ENCODE measurements around the gene UQCR11. TPM values are rescaled to one million over a fixed set of nuclear protein-coding genes. Genes with fewer than 3 reads are reported as not detected.

Gene UQCR11
- total RNA-seq, 4 donors from 2014 or later, result 111 to 152 (median 132) TPM

GRCh38 chr19:1612114-1613086, 7.1 kb upstream of the UQCR11 start:
- H3K27me3 ChIP-seq, result no peaks in the 10 kb centered on the region
- TF ChIP-seq POLR2AphosphoS5 (IDR thresholded peaks at IDR 0.05) (no peak), EP300 (IDR thresholded peaks at IDR 0.05) (no peak), CTCF (IDR thresholded peaks at IDR 0.05) (no peak), POLR2A (IDR thresholded peaks at IDR 0.05; ENCODE audit: low read depth) (no peak)
- H3K27ac ChIP-seq (replicated peaks in 1 of 4), result no peak overlapping the region
- intact Hi-C loops (cut with DNase I), result no loop called here
- H3K4me3 ChIP-seq, result no peak overlapping the region
- 92% methylated on average over 36 of the region's 39 CpGs for WGBS
- DNase-seq (ENCODE audit: extremely low spot score), result no peak
- H3K36me3 ChIP-seq, result peaks cover 25 to 80% (median 70%) of the 10 kb centered on the region in 4 donors
- H3K4me1 ChIP-seq, result peaks cover 0 to 6% (median 3%) of the 10 kb centered on the region in 4 donors
- H3K9me3 ChIP-seq, result no peaks in the 10 kb centered on the region

- TF ChIP-seq CTCF (IDR thresholded peaks at IDR 0.05) (no peak), POLR2AphosphoS5 (IDR thresholded peaks at IDR 0.05) (no peak), POLR2A (IDR thresholded peaks at IDR 0.05; ENCODE audit: low read depth) (no peak), EP300 (IDR thresholded peaks at IDR 0.05) (no peak)
- Histone ChIP-seq H3K36me3 (peaks cover 25 to 70% (median 65%) of the 10 kb centered on the region in 4 donors), H3K27me3 (no peaks in the 10 kb centered on the region), H3K27ac (replicated peaks in 1 of 4) (no peak overlapping the region), H3K4me3 (no peak overlapping the region), H3K9me3 (no peaks in the 10 kb centered on the region), H3K4me1 (peaks cover 3 to 11% (median 6%) of the 10 kb centered on the region in 4 donors)
- WGBS, result 91% methylated on average over 8 of the region's 15 CpGs
- DNase-seq (ENCODE audit: extremely low spot score), result no peak
- intact Hi-C loops (cut with DNase I), result no loop called here
These were observed 6.1 kb upstream of the UQCR11 start for GRCh38 chr19:1611353-1611752.

- WGBS, result 72% methylated on average over 10 of the region's 11 CpGs
- intact Hi-C loops (cut with DNase I), result no loop called here
- Histone ChIP-seq H3K4me3 (no peak overlapping the region), H3K9me3 (no peaks in the 10 kb centered on the region), H3K27ac (replicated peaks in 1 of 4) (no peak overlapping the region), H3K27me3 (no peaks in the 10 kb centered on the region), H3K36me3 (peaks cover 20 to 62% (median 59%) of the 10 kb centered on the region in 4 donors), H3K4me1 (peaks cover 8 to 19% (median 12%) of the 10 kb centered on the region in 4 donors)
- no peak for DNase-seq (ENCODE audit: extremely low spot score)
- TF ChIP-seq POLR2A (IDR thresholded peaks at IDR 0.05; ENCODE audit: low read depth) (no peak), CTCF (IDR thresholded peaks at IDR 0.05) (no peak), POLR2AphosphoS5 (IDR thresholded peaks at IDR 0.05) (no peak), EP300 (IDR thresholded peaks at IDR 0.05) (no peak)
These were observed 5.3 kb upstream of the UQCR11 start for GRCh38 chr19:1610579-1610978.

GRCh38 chr19:1609680-1610474, 4.6 kb upstream of the UQCR11 start:
- no peak overlapping the region for H3K4me3 ChIP-seq
- TF ChIP-seq EP300 (IDR thresholded peaks at IDR 0.05) (no peak), POLR2A (IDR thresholded peaks at IDR 0.05; ENCODE audit: low read depth) (no peak), POLR2AphosphoS5 (IDR thresholded peaks at IDR 0.05) (no peak), CTCF (IDR thresholded peaks at IDR 0.05) (no peak)
- peaks cover 8 to 20% (median 13%) of the 10 kb centered on the region in 4 donors for H3K4me1 ChIP-seq
- H3K27me3 ChIP-seq, result no peaks in the 10 kb centered on the region
- intact Hi-C loops (cut with DNase I), result no loop called here
- H3K9me3 ChIP-seq, result no peaks in the 10 kb centered on the region
- WGBS, result 93% methylated on average over 7 of the region's 16 CpGs
- peaks cover 13 to 55% (median 52%) of the 10 kb centered on the region in 4 donors for H3K36me3 ChIP-seq
- no peak overlapping the region for H3K27ac ChIP-seq (replicated peaks in 1 of 4)
- DNase-seq (ENCODE audit: extremely low spot score), result no peak

Data from esophagus muscularis mucosa (tissue), 4 donors.